GM12865 (cell line): ENCODE results near the gene MYO7B.
"Not testable (repeated sequence)": the region's sequence is repeated elsewhere in the genome, so short reads cannot be mapped to it uniquely, and the experiment has no call there.

Source experiments
- DNase-seq: peaks from one replicate; pipeline ENCODE4 v3.0.0; 2010; ENCODE audit warnings: low read depth
- H3K4me3 ChIP-seq: 2 replicates; pipeline ENCODE4 v1.5.1; 2011; ENCODE audit warnings: mild to moderate bottlenecking, low read depth, low read length, control low read depth
- CTCF ChIP-seq: IDR thresholded peaks from 2 replicates; pipeline ENCODE4 v1.5.1; 2011; ENCODE audit warnings: low read length, control low read depth, low read depth, inconsistent platforms; ENCODE audit not compliant: insufficient read depth; ENCODE audit errors: missing control alignments

Gene MYO7B

DNA sequence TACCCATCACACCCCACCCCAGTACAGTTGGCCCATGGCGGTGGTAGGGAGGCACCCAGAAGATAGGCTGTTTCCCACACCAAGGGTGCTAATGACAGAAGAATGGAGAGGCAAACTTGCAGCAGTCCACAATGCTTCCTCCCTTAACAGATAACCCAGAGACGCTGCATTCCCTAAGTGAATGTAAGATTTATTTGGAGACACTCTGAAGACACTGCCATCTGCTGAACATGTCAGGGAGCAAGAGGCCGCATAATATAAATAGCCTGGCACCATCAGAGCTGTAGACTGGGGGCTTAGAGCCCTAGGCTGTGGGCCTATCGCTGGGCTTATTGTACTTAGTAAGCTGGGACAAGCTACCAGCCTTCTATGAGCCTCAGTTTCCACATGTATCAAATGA lies 7.0 kb upstream of the MYO7B start:
- TF ChIP-seq CTCF, result no peak
- H3K4me3 ChIP-seq, result no peak overlapping the region
- no peak for DNase-seq

DNA sequence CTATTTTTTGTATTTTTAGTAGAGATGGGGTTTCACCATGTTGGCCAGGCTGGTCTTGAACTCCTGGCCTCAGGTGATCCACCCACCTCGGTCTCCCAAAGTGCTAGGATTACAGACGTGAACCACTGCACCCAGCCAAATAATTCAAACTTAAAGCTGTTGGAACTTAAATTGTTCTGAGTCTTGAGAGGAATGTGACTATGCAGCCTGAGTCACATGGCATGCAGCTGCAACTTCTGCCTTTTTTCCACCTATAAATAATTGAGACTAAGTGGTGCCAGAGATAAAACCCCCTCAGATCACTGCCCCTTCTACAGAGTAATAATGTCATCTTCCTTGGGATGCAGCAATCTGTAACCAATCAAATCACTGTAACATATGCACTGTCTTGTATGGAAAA lies 6.1 kb upstream of the MYO7B start:
- DNase-seq, H3K4me3 ChIP-seq: not testable (repeated sequence)

DNA sequence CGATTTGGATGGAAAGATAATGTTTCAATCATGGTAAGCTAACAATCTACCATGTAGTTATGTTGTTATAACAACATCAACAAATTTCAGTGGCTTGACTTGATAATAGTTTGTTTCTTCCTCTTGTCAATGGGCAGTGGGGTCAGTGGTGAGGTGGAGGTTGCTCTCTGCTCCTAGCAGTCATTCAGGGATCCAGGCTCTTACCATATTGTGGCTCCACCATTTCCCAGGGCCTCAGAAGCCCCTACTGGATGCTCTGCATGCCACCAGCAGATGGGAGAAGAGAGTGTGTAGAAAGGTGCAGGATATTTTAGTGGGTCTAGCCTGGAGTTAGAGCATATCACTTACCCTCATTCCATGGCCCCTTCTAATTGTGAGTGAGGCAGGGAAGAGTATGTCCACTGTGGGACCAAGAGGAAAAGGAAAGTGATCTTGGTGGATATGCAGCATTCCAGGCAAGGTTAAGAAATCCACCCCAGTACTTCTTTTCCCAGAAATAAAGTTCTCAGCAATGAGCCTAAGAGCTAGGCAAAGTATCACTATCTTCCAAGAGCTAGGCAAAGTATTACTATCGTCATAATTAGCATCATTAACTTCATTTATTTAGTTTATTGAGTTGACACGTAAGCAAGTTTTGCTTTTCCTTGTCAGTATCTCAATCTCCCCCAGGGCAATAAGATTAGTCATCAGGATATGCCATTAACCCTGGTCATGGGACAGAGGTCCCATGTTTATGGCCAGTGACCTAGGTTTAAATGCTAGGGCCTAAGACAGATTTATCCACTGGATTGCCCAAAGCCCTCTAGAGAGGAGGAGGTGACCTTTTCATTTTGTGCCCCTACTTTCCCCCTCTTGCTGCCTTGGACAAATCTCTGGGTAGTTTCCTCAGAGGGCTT lies 5.0 kb upstream of the MYO7B start:
- no peak for TF ChIP-seq CTCF
- no peak for DNase-seq
- no peak overlapping the region for H3K4me3 ChIP-seq

DNA sequence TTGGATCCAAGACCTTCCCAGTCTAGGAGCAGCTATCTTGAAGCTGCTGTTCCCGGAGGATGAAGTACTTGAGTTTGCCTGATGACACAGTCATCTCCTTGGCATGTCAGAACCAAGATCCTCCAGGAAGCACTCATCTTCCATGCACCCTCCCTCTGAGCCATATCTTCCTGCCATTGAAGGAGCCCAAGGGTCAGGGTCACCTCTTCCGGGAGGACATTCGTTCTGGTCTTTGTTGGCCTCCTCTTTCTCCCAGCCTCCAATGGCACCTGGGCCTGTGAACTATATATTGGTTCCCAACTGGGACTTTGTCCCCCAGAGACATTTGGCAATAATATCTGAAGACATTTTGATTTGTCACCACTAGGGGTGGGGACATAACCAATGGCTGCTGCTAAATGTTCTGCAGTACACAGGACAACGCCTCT lies 4.2 kb upstream of the MYO7B start:
- H3K4me3 ChIP-seq, result no peak overlapping the region
- DNase-seq, result no peak
- TF ChIP-seq CTCF, result peak; percentile 9

GRCh38 chr2:127532296-127532695 lies 3.2 kb upstream of the MYO7B start:
- DNase-seq, result no peak
- TF ChIP-seq CTCF, result no peak
- no peak overlapping the region for H3K4me3 ChIP-seq

- DNase-seq, result no peak
- H3K4me3 ChIP-seq, result no peak overlapping the region
- TF ChIP-seq CTCF, result no peak
Observed at GRCh38 chr2:127535918-127536317, 435 bp downstream of the MYO7B start.

DNA sequence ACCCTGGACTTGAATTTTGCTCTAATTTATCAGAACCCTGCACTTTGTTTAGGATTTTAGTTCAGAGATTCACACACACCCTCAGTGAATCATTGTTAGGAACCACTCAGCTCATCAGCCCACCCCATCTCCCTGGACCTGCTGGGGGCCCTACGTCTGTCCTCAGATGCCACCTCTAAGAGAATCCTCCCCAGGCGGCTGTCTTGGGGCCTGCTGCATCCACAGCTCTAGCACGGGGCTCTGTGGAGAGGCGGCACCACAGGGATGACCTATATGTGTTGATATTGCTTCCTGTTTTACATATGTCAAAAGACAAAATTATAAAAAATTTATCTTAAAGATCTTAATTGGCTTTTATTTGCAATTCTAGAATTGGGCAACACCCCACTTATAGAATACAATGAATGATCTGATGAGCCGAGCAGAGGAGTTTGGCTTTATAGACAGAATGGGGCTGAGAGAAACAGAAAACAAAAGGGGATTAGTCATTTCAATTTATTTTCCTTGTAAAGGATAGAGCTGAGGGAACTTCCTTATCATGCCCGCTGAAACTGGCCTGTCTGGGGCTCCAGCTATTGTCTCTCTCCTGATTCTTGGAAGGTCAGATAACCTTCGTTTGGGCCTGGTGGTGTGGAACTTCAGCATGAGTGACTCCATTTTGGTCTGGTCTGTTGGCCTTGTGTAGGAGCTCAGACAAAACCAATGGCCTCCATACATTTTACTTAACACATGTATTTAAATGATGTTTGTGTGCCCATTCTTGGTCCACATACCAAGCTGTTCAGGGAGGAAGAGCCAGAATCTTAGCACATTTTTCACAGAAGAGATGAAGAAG lies 1.4 kb downstream of the MYO7B start:
- DNase-seq, result no peak
- no peak overlapping the region for H3K4me3 ChIP-seq
- no peak for TF ChIP-seq CTCF
